ENCODE measurements around the gene FAU. TPM values are rescaled to one million over a fixed set of nuclear protein-coding genes. Genes with fewer than 3 reads are reported as not detected.

The FAU gene
- total and polyA plus RNA-seq, 9 donors, result 971 to 1,242 (median 1,071) TPM

- Histone ChIP-seq H3K4me1 (ENCODE audit: control insufficient read depth, insufficient read depth, low read length) (peaks cover 47% of the 10 kb centered on the region), H3K27me3 (ENCODE audit: control insufficient read depth, insufficient read depth, low read length) (peaks cover 7% of the 10 kb centered on the region), H3K36me3 (ENCODE audit: control insufficient read depth, insufficient read depth, low read length) (peaks cover 50% of the 10 kb centered on the region), H3K4me3 (ENCODE audit: low read length) (peak overlapping the region; percentile 94), H3K9me3 (replicated peaks; ENCODE audit: control insufficient read depth, low read depth, low read length) (no peaks in the 10 kb centered on the region), H3K27ac (ENCODE audit: low read length) (no peak overlapping the region)
- 23% methylated on average over 68 of the region's 68 CpGs for WGBS (ENCODE audit: insufficient coverage)
- DNase-seq, result no peak
Observed at GRCh38 chr11:65116370-65117205, 5.3 kb downstream of the FAU start.

DNA sequence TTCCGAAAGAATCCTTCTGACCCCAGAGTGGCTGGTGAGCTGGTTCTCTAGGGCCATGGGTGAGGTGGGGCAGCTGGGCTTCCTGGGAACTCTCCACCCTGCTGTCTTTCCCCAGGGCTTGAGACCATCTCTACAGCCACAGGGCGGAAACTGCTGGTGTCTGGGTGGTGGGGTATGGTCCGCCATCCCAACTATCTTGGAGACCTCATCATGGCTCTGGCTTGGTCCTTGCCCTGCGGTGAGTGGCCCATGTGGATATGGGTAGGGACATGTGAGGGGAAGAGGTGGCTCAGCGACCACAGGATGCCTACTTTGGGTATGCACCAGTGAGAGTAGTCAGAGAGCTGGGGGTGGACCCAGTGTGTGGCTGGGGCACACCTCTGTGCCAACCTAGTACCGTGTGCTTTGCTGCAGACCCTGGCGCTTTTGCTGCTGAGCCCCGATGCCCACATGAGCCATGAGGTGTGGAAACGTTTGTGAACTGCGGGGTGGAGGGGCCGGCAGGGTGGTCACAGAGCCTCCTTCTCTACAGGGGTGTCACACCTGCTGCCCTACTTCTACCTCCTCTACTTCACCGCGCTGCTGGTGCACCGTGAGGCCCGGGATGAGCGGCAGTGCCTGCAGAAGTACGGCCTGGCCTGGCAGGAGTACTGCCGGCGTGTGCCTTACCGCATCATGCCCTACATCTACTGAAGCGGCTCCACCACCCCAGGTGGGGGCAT is 6.4 kb downstream of the FAU start:
- Histone ChIP-seq H3K27me3 (ENCODE audit: control insufficient read depth, insufficient read depth, low read length) (peaks cover 7% of the 10 kb centered on the region), H3K4me1 (ENCODE audit: control insufficient read depth, insufficient read depth, low read length) (peaks cover 43% of the 10 kb centered on the region), H3K36me3 (ENCODE audit: control insufficient read depth, insufficient read depth, low read length) (peaks cover 43% of the 10 kb centered on the region), H3K27ac (ENCODE audit: low read length) (no peak overlapping the region), H3K9me3 (replicated peaks; ENCODE audit: control insufficient read depth, low read depth, low read length) (no peaks in the 10 kb centered on the region), H3K4me3 (ENCODE audit: low read length) (no peak overlapping the region)
- 96% methylated on average over 16 of the region's 21 CpGs for WGBS (ENCODE audit: insufficient coverage)
- no peak for DNase-seq

DNA sequence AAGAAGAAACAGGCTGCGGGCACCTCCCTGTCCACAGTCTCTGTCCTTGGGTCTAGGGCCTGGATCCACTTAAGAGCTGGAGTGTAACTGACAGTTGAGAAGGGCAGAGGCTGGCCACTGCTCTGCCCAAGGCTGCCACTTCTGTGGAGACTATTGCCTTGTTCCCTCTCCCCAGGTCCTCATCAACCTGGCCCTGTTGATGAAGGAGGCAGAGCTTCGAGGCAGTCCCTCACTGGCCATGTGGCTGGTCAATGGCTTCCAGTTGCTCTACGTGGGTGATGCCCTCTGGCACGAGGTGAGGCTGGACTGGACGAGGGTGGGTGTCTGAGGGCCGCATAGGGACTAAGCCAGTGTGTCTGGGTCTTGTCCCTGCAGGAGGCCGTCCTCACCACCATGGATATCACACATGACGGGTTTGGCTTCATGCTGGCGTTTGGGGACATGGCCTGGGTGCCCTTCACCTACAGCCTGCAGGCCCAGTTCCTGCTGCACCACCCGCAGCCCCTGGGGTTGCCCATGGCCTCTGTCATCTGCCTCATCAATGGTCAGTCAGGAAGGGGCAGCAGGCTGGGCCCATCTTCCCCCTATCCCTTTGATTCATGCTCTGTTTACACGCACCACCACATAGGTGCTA is 7.3 kb downstream of the FAU start:
- H3K4me1 ChIP-seq (ENCODE audit: control insufficient read depth, insufficient read depth, low read length), result peaks cover 45% of the 10 kb centered on the region
- no peak for DNase-seq
- H3K36me3 ChIP-seq (ENCODE audit: control insufficient read depth, insufficient read depth, low read length), result peaks cover 38% of the 10 kb centered on the region
- no peak overlapping the region for H3K27ac ChIP-seq (ENCODE audit: low read length)
- 91% methylated on average over 10 of the region's 11 CpGs for WGBS (ENCODE audit: insufficient coverage)
- H3K27me3 ChIP-seq (ENCODE audit: control insufficient read depth, insufficient read depth, low read length), result peaks cover 7% of the 10 kb centered on the region
- H3K4me3 ChIP-seq (ENCODE audit: low read length), result no peak overlapping the region
- no peaks in the 10 kb centered on the region for H3K9me3 ChIP-seq (replicated peaks; ENCODE audit: control insufficient read depth, low read depth, low read length)

GRCh38 chr11:65113839-65114238 is 8.1 kb downstream of the FAU start:
- H3K9me3 ChIP-seq (replicated peaks; ENCODE audit: control insufficient read depth, low read depth, low read length), result no peaks in the 10 kb centered on the region
- 81% methylated on average over 4 of the region's 6 CpGs for WGBS (ENCODE audit: insufficient coverage)
- H3K4me3 ChIP-seq (ENCODE audit: low read length), result no peak overlapping the region
- DNase-seq, result no peak
- peaks cover 38% of the 10 kb centered on the region for H3K36me3 ChIP-seq (ENCODE audit: control insufficient read depth, insufficient read depth, low read length)
- H3K4me1 ChIP-seq (ENCODE audit: control insufficient read depth, insufficient read depth, low read length), result peaks cover 45% of the 10 kb centered on the region
- no peak overlapping the region for H3K27ac ChIP-seq (ENCODE audit: low read length)
- peaks cover 7% of the 10 kb centered on the region for H3K27me3 ChIP-seq (ENCODE audit: control insufficient read depth, insufficient read depth, low read length)

- Histone ChIP-seq H3K4me1 (ENCODE audit: control insufficient read depth, insufficient read depth, low read length) (peaks cover 45% of the 10 kb centered on the region), H3K27ac (ENCODE audit: low read length) (no peak overlapping the region), H3K27me3 (ENCODE audit: control insufficient read depth, insufficient read depth, low read length) (peaks cover 7% of the 10 kb centered on the region), H3K4me3 (ENCODE audit: low read length) (peak overlapping the region; percentile 58), H3K36me3 (ENCODE audit: control insufficient read depth, insufficient read depth, low read length) (peaks cover 37% of the 10 kb centered on the region), H3K9me3 (replicated peaks; ENCODE audit: control insufficient read depth, low read depth, low read length) (no peaks in the 10 kb centered on the region)
- WGBS (ENCODE audit: insufficient coverage), result 6% methylated on average over 6 of the region's 14 CpGs
- DNase-seq, result no peak
Observed at GRCh38 chr11:65113361-65113756, 8.6 kb downstream of the FAU start.

- DNase-seq, result no peak
- Histone ChIP-seq H3K4me3 (ENCODE audit: low read length) (peak overlapping the region; percentile 58), H3K9me3 (replicated peaks; ENCODE audit: control insufficient read depth, low read depth, low read length) (no peaks in the 10 kb centered on the region), H3K27me3 (ENCODE audit: control insufficient read depth, insufficient read depth, low read length) (peaks cover 7% of the 10 kb centered on the region), H3K4me1 (ENCODE audit: control insufficient read depth, insufficient read depth, low read length) (peaks cover 42% of the 10 kb centered on the region), H3K27ac (ENCODE audit: low read length) (peak overlapping the region; percentile 29), H3K36me3 (ENCODE audit: control insufficient read depth, insufficient read depth, low read length) (peaks cover 37% of the 10 kb centered on the region)
- WGBS (ENCODE audit: insufficient coverage), result under 1% methylated on average over 49 of the region's 57 CpGs
Observed at GRCh38 chr11:65112546-65113360, 9.2 kb downstream of the FAU start.

DNA sequence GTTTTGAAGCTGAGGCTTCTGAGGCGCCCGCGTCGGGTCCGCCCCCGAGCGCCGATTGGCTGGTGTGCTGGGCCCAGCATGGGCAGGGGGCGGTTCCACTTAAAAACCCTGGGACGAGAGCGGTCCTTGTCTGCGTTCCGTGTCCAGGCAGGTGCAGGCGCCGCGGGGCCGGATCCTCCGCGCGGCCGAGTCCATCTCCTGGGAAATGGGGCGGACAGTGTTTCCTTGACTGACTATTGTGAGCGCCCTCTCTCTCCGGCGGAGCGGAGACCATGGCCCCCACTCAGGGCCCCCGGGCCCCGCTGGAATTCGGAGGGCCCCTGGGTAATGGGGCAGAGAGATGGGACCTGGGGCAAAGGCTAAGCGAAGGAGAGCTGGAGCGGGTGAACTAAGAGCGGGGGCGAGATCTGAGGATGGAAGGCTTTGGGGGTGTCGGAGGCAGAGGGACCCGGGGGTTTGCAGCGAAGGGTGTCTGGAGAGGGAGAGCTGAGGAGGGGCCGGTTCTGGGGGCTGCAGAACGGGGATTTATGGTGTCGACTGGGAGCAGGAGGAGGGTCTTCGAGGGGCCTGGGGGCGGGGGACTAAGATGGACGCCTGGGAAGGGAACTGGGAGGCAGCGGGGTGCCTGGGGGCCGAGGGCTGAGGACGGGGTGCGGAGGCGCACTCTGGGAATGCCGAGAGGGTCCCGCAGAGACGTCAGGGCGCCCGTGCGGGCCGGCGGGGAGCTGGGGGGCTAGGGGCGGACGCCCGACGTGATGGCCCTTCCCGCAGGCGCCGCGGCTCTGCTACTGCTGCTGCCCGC is 10.0 kb downstream of the FAU start, which contains the start of gene TM7SF2:
Gene TM7SF2 (plus strand): TSS at position 129 of the 802 bp plus-strand sequence. CDS start 144 bp downstream, at position 273.
- Histone ChIP-seq H3K4me3 (ENCODE audit: low read length) (peak within 1 kb of the TSS; percentile 58), H3K36me3 (ENCODE audit: control insufficient read depth, insufficient read depth, low read length) (peaks cover 41% of the 10 kb centered on the region), H3K9me3 (replicated peaks; ENCODE audit: control insufficient read depth, low read depth, low read length) (no peaks in the 10 kb centered on the region), H3K27ac (ENCODE audit: low read length) (peak within 1 kb of the TSS; percentile 62), H3K4me1 (ENCODE audit: control insufficient read depth, insufficient read depth, low read length) (peaks cover 42% of the 10 kb centered on the region), H3K27me3 (ENCODE audit: control insufficient read depth, insufficient read depth, low read length) (peaks cover 7% of the 10 kb centered on the region)
- DNase-seq, result peak; percentile 96
- 1% methylated on average over 60 of the region's 64 CpGs for WGBS (ENCODE audit: insufficient coverage)

- 61% methylated on average over 31 of the region's 31 CpGs for WGBS (ENCODE audit: insufficient coverage)
- peaks cover 7% of the 10 kb centered on the region for H3K27me3 ChIP-seq (ENCODE audit: control insufficient read depth, insufficient read depth, low read length)
- H3K4me3 ChIP-seq (ENCODE audit: low read length), result no peak overlapping the region
- DNase-seq, result no peak
- peaks cover 35% of the 10 kb centered on the region for H3K4me1 ChIP-seq (ENCODE audit: control insufficient read depth, insufficient read depth, low read length)
- H3K9me3 ChIP-seq (replicated peaks; ENCODE audit: control insufficient read depth, low read depth, low read length), result no peaks in the 10 kb centered on the region
- H3K27ac ChIP-seq (ENCODE audit: low read length), result no peak overlapping the region
- peaks cover 42% of the 10 kb centered on the region for H3K36me3 ChIP-seq (ENCODE audit: control insufficient read depth, insufficient read depth, low read length)
Observed at GRCh38 chr11:65111159-65111743, 10.7 kb downstream of the FAU start.

Data from muscle of leg (tissue), 11 donors.